GM23338 (cell line): ENCODE measurements around the gene BIRC6.

Experiments used
- EZH2 ChIP-seq: fragments of 200-600 bp; sonication (generic); IDR thresholded peaks from one replicate; pipeline ENCODE4 v1.8.0; 2017; ENCODE audit warnings: antibody characterized with exemption, mild to moderate bottlenecking, low read depth; ENCODE audit not compliant: unreplicated experiment
- POLR2AphosphoS5 ChIP-seq: IDR thresholded peaks from 2 replicates; pipeline ENCODE4 v1.6.1; 2016; ENCODE audit warnings: antibody characterized with exemption, low read depth
- TF ChIP-seq, protein P1 (sequence below), 2 experiments: fragments of 200-600 bp in 1 of 2; sonication (generic) in 1 of 2; conservative IDR thresholded peaks; 2 replicates each; pipeline versions ENCODE4 v1.5.1 to v1.6.1; 2016 to 2017; ENCODE audit warnings: antibody characterized with exemption in 2 of 2, low read depth in 2 of 2, mild to moderate bottlenecking in 2 of 2, moderate library complexity in 1 of 2

DNA sequence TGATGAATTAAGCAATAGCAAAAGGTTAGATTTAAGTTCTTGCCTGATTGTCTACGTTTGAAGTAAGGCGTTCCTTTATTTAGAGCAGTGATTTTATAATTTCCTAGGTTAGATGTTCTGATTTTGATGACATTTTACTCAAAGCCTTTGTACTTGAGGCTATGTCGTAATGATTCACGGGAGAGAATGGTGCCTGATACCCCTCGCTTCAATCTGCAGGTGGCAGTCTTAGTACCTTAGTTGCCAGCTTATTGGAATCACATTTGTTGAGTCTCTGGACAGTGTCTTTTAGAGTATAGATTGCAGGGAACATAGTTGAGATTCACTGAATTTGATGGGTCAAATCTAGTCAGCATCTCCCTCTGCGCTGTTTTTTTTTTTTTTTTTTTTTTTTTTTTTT is 89.5 kb downstream of the BIRC6 start:
- TF ChIP-seq POLR2AphosphoS5 (no peak), EZH2 (no peak)
- TF ChIP-seq, protein P1, sequence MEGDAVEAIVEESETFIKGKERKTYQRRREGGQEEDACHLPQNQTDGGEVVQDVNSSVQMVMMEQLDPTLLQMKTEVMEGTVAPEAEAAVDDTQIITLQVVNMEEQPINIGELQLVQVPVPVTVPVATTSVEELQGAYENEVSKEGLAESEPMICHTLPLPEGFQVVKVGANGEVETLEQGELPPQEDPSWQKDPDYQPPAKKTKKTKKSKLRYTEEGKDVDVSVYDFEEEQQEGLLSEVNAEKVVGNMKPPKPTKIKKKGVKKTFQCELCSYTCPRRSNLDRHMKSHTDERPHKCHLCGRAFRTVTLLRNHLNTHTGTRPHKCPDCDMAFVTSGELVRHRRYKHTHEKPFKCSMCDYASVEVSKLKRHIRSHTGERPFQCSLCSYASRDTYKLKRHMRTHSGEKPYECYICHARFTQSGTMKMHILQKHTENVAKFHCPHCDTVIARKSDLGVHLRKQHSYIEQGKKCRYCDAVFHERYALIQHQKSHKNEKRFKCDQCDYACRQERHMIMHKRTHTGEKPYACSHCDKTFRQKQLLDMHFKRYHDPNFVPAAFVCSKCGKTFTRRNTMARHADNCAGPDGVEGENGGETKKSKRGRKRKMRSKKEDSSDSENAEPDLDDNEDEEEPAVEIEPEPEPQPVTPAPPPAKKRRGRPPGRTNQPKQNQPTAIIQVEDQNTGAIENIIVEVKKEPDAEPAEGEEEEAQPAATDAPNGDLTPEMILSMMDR (conservative IDR thresholded peaks at IDR 0.05; ENCODE audit: low read depth in 2 of 2): no peak; a peak in 1 of 4 replicates
